SIG-M5 treated with dmso at 0.1 percent for 504 hours (cell line): Measurements from ENCODE around the gene EAF1.
"Not testable (repeated sequence)": the region's sequence is repeated elsewhere in the genome, so short reads cannot be mapped to it uniquely, and the experiment has no call there.

Experiments used
- DNase-seq: peaks from one replicate; lab custom pipeline; 2025; ENCODE audit not compliant: unreplicated experiment; lab: John Stamatoyannopoulos, UW

The EAF1 gene

GRCh38 chr3:15451216-15452113, 24.1 kb downstream of the EAF1 start:
- DNase-seq: no peak

- DNase-seq: no peak
These were observed 24.8 kb downstream of the EAF1 start for GRCh38 chr3:15452156-15452555.

GRCh38 chr3:15452961-15453360, 25.6 kb downstream of the EAF1 start:
- no peak for DNase-seq

- DNase-seq: no peak
These were observed 26.1 kb downstream of the EAF1 start for GRCh38 chr3:15453501-15453900.

- no peak for DNase-seq
These were observed 26.7 kb downstream of the EAF1 start for GRCh38 chr3:15453991-15454625.

GRCh38 chr3:15454965-15455364, 27.6 kb downstream of the EAF1 start:
- DNase-seq: no peak

- no peak for DNase-seq
These were observed 28.4 kb downstream of the EAF1 start for GRCh38 chr3:15455756-15456155.

GRCh38 chr3:15456321-15456720, 28.9 kb downstream of the EAF1 start:
- no peak for DNase-seq

GRCh38 chr3:15456915-15457314, 29.5 kb downstream of the EAF1 start:
- DNase-seq: not testable (repeated sequence)

- DNase-seq: peak; percentile 46
These were observed 30.9 kb downstream of the EAF1 start for GRCh38 chr3:15458212-15458780.

- no peak for DNase-seq
These were observed 33.6 kb downstream of the EAF1 start for GRCh38 chr3:15460891-15461531.

GRCh38 chr3:15462451-15462850, 35.1 kb downstream of the EAF1 start:
- DNase-seq: no peak

- no peak for DNase-seq
These were observed 38.6 kb downstream of the EAF1 start for GRCh38 chr3:15465876-15466585.

- DNase-seq: no peak
These were observed 40.1 kb downstream of the EAF1 start for GRCh38 chr3:15467227-15468181.

- DNase-seq: no peak
These were observed 42.9 kb downstream of the EAF1 start for GRCh38 chr3:15470261-15470660.

GRCh38 chr3:15470849-15471248, 43.5 kb downstream of the EAF1 start:
- no peak for DNase-seq

GRCh38 chr3:15471861-15472260, 44.5 kb downstream of the EAF1 start:
- DNase-seq: no peak

GRCh38 chr3:15475161-15475560, 47.8 kb downstream of the EAF1 start:
- no peak for DNase-seq

- DNase-seq: no peak
These were observed 49.0 kb downstream of the EAF1 start for GRCh38 chr3:15476378-15476777.
